GM08714 (cell line): ENCODE data around the gene ZFR.
"Not testable (repeated sequence)": the region's sequence is repeated elsewhere in the genome, so short reads cannot be mapped to it uniquely, and the experiment has no call there.

Experiments
- H3K4me3 ChIP-seq: fragments of 200-500 bp; sonication (Bioruptor generic); 2 replicates; pipeline ENCODE4 v1.5.1; 2014; ENCODE audit warnings: mild to moderate bottlenecking, low read length, inconsistent platforms
- ZNF274 ChIP-seq: IDR thresholded peaks from 2 replicates; pipeline ENCODE4 v1.6.1; 2012; ENCODE audit warnings: mild to moderate bottlenecking, low read depth, low read length

ZFR gene

GRCh38 chr5:32319926-32320543, 124.5 kb downstream of the ZFR start:
- H3K4me3 ChIP-seq: no peak overlapping the region
- TF ChIP-seq ZNF274: no peak

- no peak overlapping the region for H3K4me3 ChIP-seq
- no peak for TF ChIP-seq ZNF274
Measured at GRCh38 chr5:32319392-32319791, 125.1 kb downstream of the ZFR start.

- no peak overlapping the region for H3K4me3 ChIP-seq
Measured at GRCh38 chr5:32317041-32317440, 127.5 kb downstream of the ZFR start.

DNA sequence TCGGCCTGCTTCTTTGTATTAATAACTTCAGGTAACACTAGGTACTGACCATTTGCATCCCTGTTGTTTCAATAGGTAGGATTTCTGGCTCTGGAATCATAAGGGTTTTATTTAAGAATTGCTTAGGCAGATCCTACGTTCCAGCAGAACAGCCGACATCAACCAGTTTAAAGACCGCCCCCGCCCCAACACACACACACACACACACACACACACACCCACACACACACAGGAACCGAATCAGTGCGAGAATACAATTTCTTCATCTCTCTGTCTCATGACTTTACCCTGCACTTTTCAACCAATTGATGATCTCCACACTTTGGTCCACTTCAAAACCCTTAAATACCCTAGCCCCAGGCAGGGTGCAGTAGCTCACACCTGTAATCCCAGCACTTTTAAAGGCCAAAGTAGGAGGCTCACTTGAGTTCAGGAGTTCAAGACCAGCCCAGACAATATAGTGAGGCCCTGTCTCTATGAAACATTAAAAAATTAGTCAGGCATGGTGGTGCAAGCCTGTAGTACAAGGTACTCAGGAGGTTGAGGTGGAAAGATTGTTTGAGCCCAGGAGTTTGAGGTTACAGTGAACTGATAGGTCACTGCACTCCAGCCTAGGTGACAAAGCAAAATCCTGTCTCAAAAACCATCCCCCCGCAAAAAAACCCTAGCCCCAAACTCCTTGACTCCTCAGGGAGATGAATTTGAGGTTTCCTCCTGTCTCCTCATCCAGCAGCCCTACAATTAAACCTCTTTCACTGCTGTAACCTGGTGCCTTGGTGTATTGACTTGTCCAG, 129.1 kb downstream of the ZFR start:
- H3K4me3 ChIP-seq: no peak overlapping the region
- no peak for TF ChIP-seq ZNF274

More at GRCh38 chr5:32317041-32317440, 127.5 kb downstream of the ZFR start:
- no peak for TF ChIP-seq ZNF274

DNA sequence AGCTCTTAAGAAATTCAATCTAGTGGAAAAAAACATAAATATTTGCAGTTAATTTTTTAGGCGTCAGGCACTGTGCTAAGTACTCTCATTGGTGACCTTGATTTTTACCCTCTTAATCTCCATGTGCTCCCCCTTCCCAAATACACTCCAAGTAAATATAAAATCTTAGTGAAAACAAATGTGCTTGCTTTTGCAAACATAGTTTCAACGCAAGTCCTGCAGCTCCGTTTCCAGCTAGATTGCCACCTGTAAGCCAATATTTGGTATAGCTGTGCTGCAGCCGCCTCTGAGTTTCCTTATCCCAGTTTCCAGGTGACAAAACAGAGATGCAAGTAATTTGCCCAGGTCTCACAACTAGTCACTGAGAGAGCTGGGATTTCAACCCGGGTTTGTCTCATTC, 129.9 kb downstream of the ZFR start:
- TF ChIP-seq ZNF274: no peak
- no peak overlapping the region for H3K4me3 ChIP-seq

GRCh38 chr5:32314152-32314488, 130.4 kb downstream of the ZFR start:
- not testable (repeated sequence) for H3K4me3 ChIP-seq

DNA sequence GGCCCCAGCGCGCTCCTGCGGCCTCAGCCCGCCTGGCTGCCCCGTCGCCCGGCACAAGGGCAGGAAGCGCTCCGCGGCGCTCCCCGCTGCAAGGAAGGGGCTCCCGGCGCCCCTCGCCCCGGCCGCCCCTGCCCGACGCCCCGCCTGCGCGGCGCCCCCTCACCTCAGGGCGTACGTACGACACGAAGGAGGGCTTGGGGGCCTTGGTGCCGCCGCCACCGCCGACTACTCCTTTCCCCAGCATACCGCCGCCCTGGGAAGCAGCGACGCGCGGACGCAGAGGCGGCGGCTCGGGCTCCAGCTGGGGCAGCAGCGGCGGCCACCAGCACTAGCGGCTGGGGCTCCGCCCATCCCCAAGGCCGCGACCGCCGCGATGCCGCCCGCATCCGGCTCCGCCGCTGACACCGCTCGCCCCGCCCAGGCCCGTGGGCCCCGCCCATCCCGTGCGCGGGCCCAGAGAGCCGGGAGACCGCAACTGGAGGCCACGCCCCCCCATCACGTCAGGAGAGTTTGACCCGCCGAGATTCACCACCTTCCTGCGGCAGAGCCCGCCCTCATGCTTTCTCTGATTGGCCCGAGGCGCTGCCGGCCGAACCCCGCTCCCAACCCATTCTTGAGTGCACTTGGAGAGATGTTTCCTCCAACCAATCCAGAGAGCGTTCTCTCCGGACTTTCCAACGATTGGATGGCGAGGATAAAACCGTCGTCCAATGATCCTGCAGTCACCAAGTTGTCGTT, 131.8 kb downstream of the ZFR start, which contains the start of gene MTMR12:
MTMR12 (minus strand) TSS at position 345 of the 738 bp plus-strand sequence; CDS start at position 244, 101 bp downstream.
- H3K4me3 ChIP-seq: peak within 1 kb of the TSS; percentile 88

GRCh38 chr5:32312197-32312594, 132.3 kb downstream of the ZFR start:
- H3K4me3 ChIP-seq: peak overlapping the region; percentile 88

More for the DNA sequence above, 131.8 kb downstream of the ZFR start, which contains the start of gene MTMR12:
- no peak for TF ChIP-seq ZNF274

GRCh38 chr5:32311404-32312196, 132.9 kb downstream of the ZFR start:
- TF ChIP-seq ZNF274: no peak
- H3K4me3 ChIP-seq: peak overlapping the region; percentile 88

More at GRCh38 chr5:32312197-32312594, 132.3 kb downstream of the ZFR start:
- TF ChIP-seq ZNF274: no peak

- H3K4me3 ChIP-seq: peak overlapping the region; percentile 42; the same call in 1 of the 2 replicates
- no peak for TF ChIP-seq ZNF274
Measured at GRCh38 chr5:32309761-32310160, 134.8 kb downstream of the ZFR start.

DNA sequence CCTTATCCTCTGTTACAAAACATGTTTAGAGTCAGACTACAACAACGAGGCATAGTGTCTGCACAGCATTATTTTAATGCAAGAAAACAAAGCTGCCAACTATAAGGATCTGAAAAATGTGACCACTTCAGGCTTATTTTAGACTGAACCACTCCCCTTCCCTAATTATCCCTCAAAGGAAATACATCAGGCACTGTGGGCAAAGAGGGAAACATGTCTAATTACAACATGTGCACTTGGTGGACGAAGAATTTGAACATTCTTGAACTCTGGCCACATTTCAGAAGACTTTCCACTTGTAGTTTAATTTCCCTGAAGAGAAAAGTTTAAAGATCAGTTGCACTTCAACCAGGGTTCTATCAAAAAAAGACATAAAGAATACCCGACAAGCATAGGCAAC, 135.6 kb downstream of the ZFR start:
- no peak overlapping the region for H3K4me3 ChIP-seq

DNA sequence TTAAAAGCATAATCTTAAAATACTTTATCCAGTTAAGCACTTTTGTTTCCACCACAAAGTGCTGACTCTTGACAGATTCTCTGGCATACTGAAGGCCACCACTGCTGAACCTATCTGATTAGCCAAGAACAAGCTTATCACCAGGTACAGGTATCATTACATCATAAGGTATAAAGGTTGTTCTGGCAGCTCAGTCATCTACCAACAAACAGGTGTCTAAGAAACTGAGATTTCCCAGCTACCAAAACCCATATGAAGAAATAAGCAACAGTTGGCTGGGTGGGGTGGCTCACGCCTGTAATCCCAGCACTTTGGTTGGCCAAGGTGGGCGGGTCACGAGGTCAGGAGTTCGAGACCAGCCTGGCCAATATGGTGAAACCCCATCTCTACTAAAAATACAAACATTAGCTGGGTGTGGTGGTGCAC, 136.8 kb downstream of the ZFR start:
- no peak overlapping the region for H3K4me3 ChIP-seq
- TF ChIP-seq ZNF274: no peak

More for the DNA sequence above, 135.6 kb downstream of the ZFR start:
- no peak for TF ChIP-seq ZNF274

- no peak for TF ChIP-seq ZNF274
- H3K4me3 ChIP-seq: no peak overlapping the region
Measured at GRCh38 chr5:32304622-32305021, 139.9 kb downstream of the ZFR start.
